Cardiac septum (tissue), 1 donor: ENCODE measurements around the gene PLAAT5. TPM values are rescaled to one million over a fixed set of nuclear protein-coding genes. Genes with fewer than 3 reads are reported as not detected.

Source experiments
- DNase-seq: peaks from one replicate; pipeline ENCODE4 v3.0.0-alpha.2; 2020; ENCODE audit warnings: low spot score
- intact Hi-C: fragments of 100-400 bp; cut with DNase I; formaldehyde crosslinking; loops from one replicate; pipeline ENCODE4 v1.14.0; 2022
- total RNA-seq: library from RNA; stranded (reverse); fragmentation: NEBNext Ultra II Directional; extraction: Animal tissue kit (Norgen Biotek cat#: 25700); gene quantifications from one replicate; pipeline ENCODE4 v1.2.1, GENCODE V29; 2021
- donor health status: DM: no; HTN: no; CAD: no.

The PLAAT5 gene
- total RNA-seq, 1 donor from 2014 or later = 0.32 TPM

GRCh38 chr11:63417174-63417852, 73.7 kb downstream of the PLAAT5 start:
- no peak for DNase-seq
- intact Hi-C loops = no loop called here

Other genes starting within 250 kb of the PLAAT5 start
- not detected for gene SLC22A25, start 247.6 kb downstream of the PLAAT5 start, total RNA-seq
- gene SLC22A9, start 121.4 kb downstream of the PLAAT5 start, total RNA-seq = not detected
- gene LGALS12, start 14.9 kb upstream of the PLAAT5 start, total RNA-seq = 0.83 TPM
- gene PLAAT4, start 45.6 kb upstream of the PLAAT5 start, total RNA-seq = 6.9 TPM
- not detected for gene PLAAT2, start 72.2 kb upstream of the PLAAT5 start, total RNA-seq
- gene PLAAT3, start 123.3 kb upstream of the PLAAT5 start, total RNA-seq = 109 TPM
- 15.1 TPM for gene ATL3, start 180.2 kb upstream of the PLAAT5 start, total RNA-seq
- gene RTN3, start 190.3 kb upstream of the PLAAT5 start, total RNA-seq = 69.6 TPM